M059J (cell line): ENCODE measurements around the gene AOC2. TPM values are rescaled to one million over a fixed set of nuclear protein-coding genes. Genes with fewer than 3 reads are reported as not detected.
"Not testable (repeated sequence)": the region's sequence is repeated elsewhere in the genome, so short reads cannot be mapped to it uniquely, and the experiment has no call there.

Source experiments
- DNase-seq: peaks from one replicate; pipeline ENCODE4 v3.0.0-alpha.2; 2012; ENCODE audit warnings: low read depth
- total RNA-seq: library from RNA; depleted of rRNA; stranded (reverse); fragments of >200 nt; shearing (Covaris generic); gene quantifications from 2 replicates; pipeline ENCODE4 v1.2.3, GENCODE V29; 2014

AOC2 gene
- total RNA-seq, 1 experiment from 2014 or later, result not detected

- DNase-seq, result no peak
These were observed 9.8 kb downstream of the AOC2 start for GRCh38 chr17:42853968-42854790.

GRCh38 chr17:42855048-42855596, 10.7 kb downstream of the AOC2 start:
- DNase-seq, result no peak

GRCh38 chr17:42856093-42856492, 11.7 kb downstream of the AOC2 start:
- DNase-seq, result not testable (repeated sequence)

- not testable (repeated sequence) for DNase-seq
These were observed 12.1 kb downstream of the AOC2 start for GRCh38 chr17:42856516-42856915.

GRCh38 chr17:42857389-42857788, 13.0 kb downstream of the AOC2 start:
- no peak for DNase-seq

GRCh38 chr17:42865638-42866094, 21.3 kb downstream of the AOC2 start:
- DNase-seq, result no peak

- DNase-seq, result no peak
These were observed 21.8 kb downstream of the AOC2 start for GRCh38 chr17:42866216-42866615.

- no peak for DNase-seq
These were observed 22.5 kb downstream of the AOC2 start for GRCh38 chr17:42866631-42867575.

- not testable (repeated sequence) for DNase-seq
These were observed 23.4 kb downstream of the AOC2 start for GRCh38 chr17:42867694-42868261.

GRCh38 chr17:42868338-42868737, 24.0 kb downstream of the AOC2 start:
- DNase-seq, result no peak

- no peak for DNase-seq
These were observed 27.3 kb downstream of the AOC2 start for GRCh38 chr17:42871647-42872046.

- no peak for DNase-seq
These were observed 28.0 kb downstream of the AOC2 start for GRCh38 chr17:42872251-42872965.

- DNase-seq, result no peak
These were observed 28.9 kb downstream of the AOC2 start for GRCh38 chr17:42873315-42873714.

- not testable (repeated sequence) for DNase-seq
These were observed 29.7 kb downstream of the AOC2 start for GRCh38 chr17:42873932-42874695.

GRCh38 chr17:42877037-42877436, 32.7 kb downstream of the AOC2 start:
- DNase-seq, result no peak

- DNase-seq, result no peak
These were observed 33.9 kb downstream of the AOC2 start for GRCh38 chr17:42878123-42878880.

GRCh38 chr17:42878924-42879595, 34.7 kb downstream of the AOC2 start:
- DNase-seq, result no peak

- DNase-seq, result peak; percentile 22
These were observed 35.2 kb downstream of the AOC2 start for GRCh38 chr17:42879596-42879985.

- no peak for DNase-seq
These were observed 36.5 kb downstream of the AOC2 start for GRCh38 chr17:42880776-42881310.
